ENCODE measurements around the gene LPAR1.

The LPAR1 gene

GRCh38 chr9:110936719-110937452 is 101.4 kb downstream of the LPAR1 start:
- Mint-ChIP-seq H3K4me1 (no peaks in the 10 kb centered on the region), H3K4me3 (no peak overlapping the region), H3K9me3 (peaks cover 11% of the 10 kb centered on the region), H3K36me3 (no peaks in the 10 kb centered on the region), H3K27ac (no peak overlapping the region)
- ATAC-seq = no peak
- no peak for DNase-seq (ENCODE audit: low spot score in 2 of 2)

- H3K9me3 Mint-ChIP-seq = peaks cover 11% of the 10 kb centered on the region
- no peak for DNase-seq (ENCODE audit: low spot score in 2 of 2)
Observed at GRCh38 chr9:110936237-110936636, 102.0 kb downstream of the LPAR1 start.

GRCh38 chr9:110935829-110936228 is 102.4 kb downstream of the LPAR1 start:
- Mint-ChIP-seq H3K9me3 (peaks cover 11% of the 10 kb centered on the region), H3K27ac (no peak overlapping the region), H3K4me3 (no peak overlapping the region), H3K36me3 (no peaks in the 10 kb centered on the region), H3K4me1 (no peaks in the 10 kb centered on the region)
- ATAC-seq = no peak
- no peak for DNase-seq (ENCODE audit: low spot score in 2 of 2)

More at GRCh38 chr9:110936237-110936636, 102.0 kb downstream of the LPAR1 start:
- no peaks in the 10 kb centered on the region for H3K36me3 Mint-ChIP-seq
- no peak overlapping the region for H3K27ac Mint-ChIP-seq
- no peaks in the 10 kb centered on the region for H3K4me1 Mint-ChIP-seq
- H3K4me3 Mint-ChIP-seq = no peak overlapping the region
- no peak for ATAC-seq

- Mint-ChIP-seq H3K27ac (no peak overlapping the region), H3K4me1 (no peaks in the 10 kb centered on the region), H3K36me3 (no peaks in the 10 kb centered on the region), H3K4me3 (no peak overlapping the region), H3K9me3 (peaks cover 7% of the 10 kb centered on the region)
- ATAC-seq (no peak), DNase-seq (ENCODE audit: low spot score in 2 of 2) (no peak)
Observed at GRCh38 chr9:110933350-110934001, 104.8 kb downstream of the LPAR1 start.

GRCh38 chr9:110932863-110933262 is 105.4 kb downstream of the LPAR1 start:
- Mint-ChIP-seq H3K4me3 (no peak overlapping the region), H3K9me3 (peaks cover 7% of the 10 kb centered on the region), H3K27ac (no peak overlapping the region), H3K4me1 (no peaks in the 10 kb centered on the region), H3K36me3 (no peaks in the 10 kb centered on the region)
- ATAC-seq = no peak
- DNase-seq (ENCODE audit: low spot score in 2 of 2) = no peak

- Mint-ChIP-seq H3K9me3 (no peaks in the 10 kb centered on the region), H3K4me3 (no peak overlapping the region), H3K36me3 (no peaks in the 10 kb centered on the region), H3K27ac (no peak overlapping the region), H3K4me1 (no peaks in the 10 kb centered on the region)
- DNase-seq (ENCODE audit: low spot score in 2 of 2) (no peak), ATAC-seq (no peak)
Observed at GRCh38 chr9:110928599-110928998, 109.7 kb downstream of the LPAR1 start.

GRCh38 chr9:110926828-110927487 is 111.3 kb downstream of the LPAR1 start:
- no peaks in the 10 kb centered on the region for H3K4me1 Mint-ChIP-seq
- no peak overlapping the region for H3K27ac Mint-ChIP-seq
- H3K9me3 Mint-ChIP-seq = no peaks in the 10 kb centered on the region
- no peak for DNase-seq (ENCODE audit: low spot score in 2 of 2)
- no peak for ATAC-seq
- no peaks in the 10 kb centered on the region for H3K36me3 Mint-ChIP-seq
- no peak overlapping the region for H3K4me3 Mint-ChIP-seq

GRCh38 chr9:110923601-110924000 is 114.7 kb downstream of the LPAR1 start:
- no peak for ATAC-seq
- H3K4me3 Mint-ChIP-seq = no peak overlapping the region

GRCh38 chr9:110922145-110922544 is 116.1 kb downstream of the LPAR1 start:
- Mint-ChIP-seq H3K27ac (no peak overlapping the region), H3K36me3 (no peaks in the 10 kb centered on the region), H3K9me3 (no peaks in the 10 kb centered on the region), H3K4me3 (no peak overlapping the region), H3K4me1 (no peaks in the 10 kb centered on the region)
- no peak for DNase-seq (ENCODE audit: low spot score in 2 of 2)
- ATAC-seq = no peak

More at GRCh38 chr9:110923601-110924000, 114.7 kb downstream of the LPAR1 start:
- no peaks in the 10 kb centered on the region for H3K36me3 Mint-ChIP-seq
- no peaks in the 10 kb centered on the region for H3K4me1 Mint-ChIP-seq
- no peak overlapping the region for H3K27ac Mint-ChIP-seq
- H3K9me3 Mint-ChIP-seq = no peaks in the 10 kb centered on the region
- no peak for DNase-seq (ENCODE audit: low spot score in 2 of 2)

- Mint-ChIP-seq H3K36me3 (no peaks in the 10 kb centered on the region), H3K9me3 (no peaks in the 10 kb centered on the region), H3K4me1 (no peaks in the 10 kb centered on the region), H3K4me3 (no peak overlapping the region), H3K27ac (no peak overlapping the region)
- ATAC-seq = no peak
- DNase-seq (ENCODE audit: low spot score in 2 of 2) = no peak
Observed at GRCh38 chr9:110921705-110922104, 116.6 kb downstream of the LPAR1 start.

- Mint-ChIP-seq H3K4me3 (no peak overlapping the region), H3K9me3 (no peaks in the 10 kb centered on the region), H3K27ac (no peak overlapping the region), H3K4me1 (no peaks in the 10 kb centered on the region), H3K36me3 (no peaks in the 10 kb centered on the region)
- no peak for DNase-seq (ENCODE audit: low spot score in 2 of 2)
- ATAC-seq = no peak
Observed at GRCh38 chr9:110919609-110920008, 118.7 kb downstream of the LPAR1 start.

GRCh38 chr9:110919050-110919435 is 119.2 kb downstream of the LPAR1 start:
- Mint-ChIP-seq H3K4me1 (no peaks in the 10 kb centered on the region), H3K4me3 (no peak overlapping the region), H3K9me3 (peaks cover 3% of the 10 kb centered on the region), H3K27ac (no peak overlapping the region), H3K36me3 (no peaks in the 10 kb centered on the region)
- DNase-seq (ENCODE audit: low spot score in 2 of 2) (no peak), ATAC-seq (no peak)

GRCh38 chr9:110918316-110919049 is 119.8 kb downstream of the LPAR1 start:
- Mint-ChIP-seq H3K4me3 (no peak overlapping the region), H3K9me3 (peaks cover 3% of the 10 kb centered on the region), H3K36me3 (no peaks in the 10 kb centered on the region), H3K4me1 (no peaks in the 10 kb centered on the region), H3K27ac (no peak overlapping the region)
- DNase-seq (ENCODE audit: low spot score in 2 of 2) (no peak), ATAC-seq (no peak)

GRCh38 chr9:110916403-110916802 is 121.9 kb downstream of the LPAR1 start:
- peaks cover 7% of the 10 kb centered on the region for H3K9me3 Mint-ChIP-seq
- H3K27ac Mint-ChIP-seq = no peak overlapping the region
- ATAC-seq (no peak), DNase-seq (ENCODE audit: low spot score in 2 of 2) (no peak)
- H3K4me3 Mint-ChIP-seq = no peak overlapping the region
- no peaks in the 10 kb centered on the region for H3K36me3 Mint-ChIP-seq
- no peaks in the 10 kb centered on the region for H3K4me1 Mint-ChIP-seq

Measured in stimulated activated effector memory CD8-positive, alpha-beta T cell treated with anti-CD3 and anti-CD28 coated beads, Interleukin-12 subunit alpha, Interleukin-12 subunit beta, amount 100 ng/mL, for 72 hours (primary cell).